ENCODE measurements around the gene SH2D3A.

DNA sequence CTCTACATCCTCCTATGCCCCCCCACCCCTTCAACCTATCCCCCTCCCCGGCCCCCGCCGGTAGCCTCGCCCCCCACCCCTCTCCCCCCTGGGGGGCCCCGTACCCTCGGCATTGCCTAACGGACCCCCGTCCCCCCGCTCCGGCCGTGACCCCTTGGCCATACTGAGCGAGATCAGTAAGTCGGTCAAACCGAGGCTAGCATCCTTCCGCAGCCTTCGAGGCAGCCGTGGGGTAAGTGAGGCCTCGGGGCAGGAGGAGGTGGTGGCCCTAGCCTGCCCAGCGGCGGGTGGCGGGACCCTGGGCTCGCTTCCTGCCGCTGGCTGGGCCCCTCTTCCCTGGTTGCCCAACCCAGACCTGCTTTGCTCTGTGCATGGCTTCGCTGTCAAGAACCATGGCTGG is 21.3 kb downstream of the SH2D3A start:
- TF ChIP-seq, protein P1, sequence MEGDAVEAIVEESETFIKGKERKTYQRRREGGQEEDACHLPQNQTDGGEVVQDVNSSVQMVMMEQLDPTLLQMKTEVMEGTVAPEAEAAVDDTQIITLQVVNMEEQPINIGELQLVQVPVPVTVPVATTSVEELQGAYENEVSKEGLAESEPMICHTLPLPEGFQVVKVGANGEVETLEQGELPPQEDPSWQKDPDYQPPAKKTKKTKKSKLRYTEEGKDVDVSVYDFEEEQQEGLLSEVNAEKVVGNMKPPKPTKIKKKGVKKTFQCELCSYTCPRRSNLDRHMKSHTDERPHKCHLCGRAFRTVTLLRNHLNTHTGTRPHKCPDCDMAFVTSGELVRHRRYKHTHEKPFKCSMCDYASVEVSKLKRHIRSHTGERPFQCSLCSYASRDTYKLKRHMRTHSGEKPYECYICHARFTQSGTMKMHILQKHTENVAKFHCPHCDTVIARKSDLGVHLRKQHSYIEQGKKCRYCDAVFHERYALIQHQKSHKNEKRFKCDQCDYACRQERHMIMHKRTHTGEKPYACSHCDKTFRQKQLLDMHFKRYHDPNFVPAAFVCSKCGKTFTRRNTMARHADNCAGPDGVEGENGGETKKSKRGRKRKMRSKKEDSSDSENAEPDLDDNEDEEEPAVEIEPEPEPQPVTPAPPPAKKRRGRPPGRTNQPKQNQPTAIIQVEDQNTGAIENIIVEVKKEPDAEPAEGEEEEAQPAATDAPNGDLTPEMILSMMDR (IDR thresholded peaks at IDR 0.05), result no peak
- TF ChIP-seq POLR2AphosphoS5 (IDR thresholded peaks at IDR 0.05) (no peak), POLR2A (IDR thresholded peaks at IDR 0.05) (no peak)
